ENCODE data around the gene MTCL1.

The MTCL1 gene

GRCh38 chr18:8834881-8835280 is 129.5 kb downstream of the MTCL1 start:
- no peak for DNase-seq (ENCODE audit: low read depth)

GRCh38 chr18:8835521-8835953 is 130.2 kb downstream of the MTCL1 start:
- DNase-seq (ENCODE audit: low read depth), result no peak

- no peak for DNase-seq (ENCODE audit: low read depth)
Measured at GRCh38 chr18:8839281-8839680, 133.9 kb downstream of the MTCL1 start.

GRCh38 chr18:8841781-8842485 is 136.6 kb downstream of the MTCL1 start:
- DNase-seq (ENCODE audit: low read depth), result no peak

- DNase-seq (ENCODE audit: low read depth), result no peak
Measured at GRCh38 chr18:8842506-8842905, 137.2 kb downstream of the MTCL1 start.

- DNase-seq (ENCODE audit: low read depth), result no peak
Measured at GRCh38 chr18:8843005-8843404, 137.6 kb downstream of the MTCL1 start.

- DNase-seq (ENCODE audit: low read depth), result no peak
Measured at GRCh38 chr18:8844721-8845148, 139.4 kb downstream of the MTCL1 start.

- no peak for DNase-seq (ENCODE audit: low read depth)
Measured at GRCh38 chr18:8845506-8845905, 140.2 kb downstream of the MTCL1 start.

GRCh38 chr18:8847066-8847755 is 141.9 kb downstream of the MTCL1 start:
- no peak for DNase-seq (ENCODE audit: low read depth)

- DNase-seq (ENCODE audit: low read depth), result no peak
Measured at GRCh38 chr18:8847900-8848299, 142.5 kb downstream of the MTCL1 start.

GRCh38 chr18:8848541-8848940 is 143.2 kb downstream of the MTCL1 start:
- no peak for DNase-seq (ENCODE audit: low read depth)

- DNase-seq (ENCODE audit: low read depth), result no peak
Measured at GRCh38 chr18:8849696-8850095, 144.3 kb downstream of the MTCL1 start.

- no peak for DNase-seq (ENCODE audit: low read depth)
Measured at GRCh38 chr18:8851659-8852058, 146.3 kb downstream of the MTCL1 start.

- DNase-seq (ENCODE audit: low read depth), result no peak
Measured at GRCh38 chr18:8854550-8854949, 149.2 kb downstream of the MTCL1 start.

GRCh38 chr18:8854962-8855361 is 149.6 kb downstream of the MTCL1 start:
- no peak for DNase-seq (ENCODE audit: low read depth)

GRCh38 chr18:8856212-8856611 is 150.9 kb downstream of the MTCL1 start:
- DNase-seq (ENCODE audit: low read depth), result no peak

GRCh38 chr18:8856769-8857393 is 151.5 kb downstream of the MTCL1 start:
- DNase-seq (ENCODE audit: low read depth), result no peak

GRCh38 chr18:8857806-8858205 is 152.4 kb downstream of the MTCL1 start:
- no peak for DNase-seq (ENCODE audit: low read depth)

- DNase-seq (ENCODE audit: low read depth), result no peak
Measured at GRCh38 chr18:8858888-8859511, 153.6 kb downstream of the MTCL1 start.

- DNase-seq (ENCODE audit: low read depth), result no peak
Measured at GRCh38 chr18:8860845-8861642, 155.7 kb downstream of the MTCL1 start.

- no peak for DNase-seq (ENCODE audit: low read depth)
Measured at GRCh38 chr18:8863427-8863826, 158.1 kb downstream of the MTCL1 start.

GRCh38 chr18:8865934-8866333 is 160.6 kb downstream of the MTCL1 start:
- DNase-seq (ENCODE audit: low read depth), result no peak

All from stimulated activated CD8-positive, alpha-beta memory T cell treated with anti-CD3 and anti-CD28 coated beads, Interleukin-4, amount 100 ng/mL, for 24 hours (primary cell).